Stimulated activated effector memory CD8-positive, alpha-beta T cell treated with anti-CD3 and anti-CD28 coated beads, Interleukin-12 subunit alpha, Interleukin-12 subunit beta, amount 100 ng/mL, for 72 hours (primary cell): ENCODE measurements around the gene IL1B.

Source experiments
- ATAC-seq: fragments of 150-1000 bp; cut with Tn5 transposase; 2 replicates; pipeline ENCODE4 v1.10.0; 2021
- DNase-seq, 2 donors: peaks; one replicate each; pipeline ENCODE4 v3.0.0; 2021 to 2022; ENCODE audit warnings: low spot score in 2 of 2
- H3K27ac Mint-ChIP-seq: one replicate; pipeline ENCODE4 v1.8.0; 2022; ENCODE audit warnings: mild to moderate bottlenecking, mixed read lengths
- H3K36me3 Mint-ChIP-seq: one replicate; pipeline ENCODE4 v1.8.0; 2022; ENCODE audit warnings: mild to moderate bottlenecking, mixed read lengths
- H3K4me1 Mint-ChIP-seq: one replicate; pipeline ENCODE4 v1.8.0; 2022; ENCODE audit warnings: mixed read lengths
- H3K4me3 Mint-ChIP-seq: one replicate; pipeline ENCODE4 v1.8.0; 2022; ENCODE audit warnings: mild to moderate bottlenecking, mixed read lengths
- H3K9me3 Mint-ChIP-seq: one replicate; pipeline ENCODE4 v1.8.0; 2022; ENCODE audit warnings: mixed read lengths

IL1B gene

DNA sequence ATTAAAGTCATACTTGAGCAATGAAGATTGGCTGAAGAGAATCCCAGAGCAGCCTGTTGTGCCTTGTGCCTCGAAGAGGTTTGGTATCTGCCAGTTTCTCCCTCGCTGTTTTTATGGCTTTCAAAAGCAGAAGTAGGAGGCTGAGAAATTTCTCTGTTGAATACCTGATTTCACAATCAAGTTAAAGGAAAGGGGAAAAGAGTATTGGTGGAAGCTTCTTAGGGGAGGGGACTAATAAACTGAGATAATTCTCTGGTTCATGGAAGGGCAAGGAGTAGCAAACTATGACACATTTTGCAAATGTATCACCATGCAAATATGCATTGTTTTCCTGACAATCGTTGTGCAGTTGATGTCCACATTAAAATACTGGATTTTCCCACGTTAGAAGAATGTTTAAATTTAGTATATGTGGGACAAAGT is at the start of gene IL1B:
TSS of gene IL1B (minus strand) at position 85 of the 423 bp plus-strand sequence. CDS start 550 bp downstream, outside the sequence.
- ATAC-seq = no peak
- Mint-ChIP-seq H3K4me1 (peaks cover 8% of the 10 kb centered on the region), H3K27ac (no peak within 1 kb of the TSS), H3K36me3 (no peaks in the 10 kb centered on the region), H3K4me3 (no peak within 1 kb of the TSS), H3K9me3 (no peaks in the 10 kb centered on the region)
- no peak for DNase-seq

- Mint-ChIP-seq H3K4me1 (peaks cover 22% of the 10 kb centered on the region), H3K27ac (no peak overlapping the region), H3K9me3 (no peaks in the 10 kb centered on the region), H3K36me3 (no peaks in the 10 kb centered on the region), H3K4me3 (no peak overlapping the region)
- ATAC-seq (no peak), DNase-seq (peak in 1 of 2 donors; percentile 23)
Observed at GRCh38 chr2:112886291-112886690, 49.7 kb upstream of the IL1B start.

GRCh38 chr2:112885506-112885902 is 48.9 kb upstream of the IL1B start:
- peaks cover 30% of the 10 kb centered on the region for H3K4me1 Mint-ChIP-seq
- ATAC-seq (no peak), DNase-seq (peak in 1 of 2 donors; percentile 23)
- H3K9me3 Mint-ChIP-seq = no peaks in the 10 kb centered on the region
- no peak overlapping the region for H3K4me3 Mint-ChIP-seq
- peak overlapping the region; percentile 60 for H3K27ac Mint-ChIP-seq
- H3K36me3 Mint-ChIP-seq = no peaks in the 10 kb centered on the region

DNA sequence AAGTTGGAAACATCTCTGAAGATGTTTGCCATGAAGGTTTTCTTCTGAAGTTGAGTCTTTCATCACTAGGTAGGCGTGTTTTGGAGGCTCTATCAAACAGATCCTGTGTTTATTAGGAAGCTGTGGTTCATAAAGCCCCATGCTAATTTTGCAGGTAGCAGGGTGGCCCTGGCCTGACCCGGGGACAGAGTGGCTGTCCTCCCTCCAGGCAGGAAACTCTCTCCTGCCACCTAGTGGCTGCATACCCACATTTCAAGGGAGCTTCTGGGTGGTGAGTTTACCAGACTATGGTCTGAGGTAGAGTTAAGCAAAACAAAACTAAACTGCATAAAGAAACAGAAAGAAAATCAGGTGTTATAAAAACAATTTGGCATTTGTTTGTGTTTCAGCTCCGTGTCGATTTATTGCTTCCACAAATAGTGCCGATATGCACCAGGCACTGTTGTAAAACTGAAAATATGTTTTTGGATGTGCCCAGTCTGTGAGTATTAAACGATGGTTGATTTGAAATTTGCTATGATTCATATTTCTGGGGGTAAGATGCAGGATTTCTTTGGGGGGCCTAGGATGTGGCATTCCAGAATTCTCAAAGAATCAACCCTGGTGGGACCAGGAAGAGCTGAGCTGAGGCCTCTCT is 48.4 kb upstream of the IL1B start:
- Mint-ChIP-seq H3K4me1 (peaks cover 36% of the 10 kb centered on the region), H3K9me3 (no peaks in the 10 kb centered on the region), H3K27ac (peak overlapping the region; percentile 60), H3K4me3 (no peak overlapping the region), H3K36me3 (no peaks in the 10 kb centered on the region)
- DNase-seq (peak; percentile 78 to 89), ATAC-seq (peak; percentile 76)

- Mint-ChIP-seq H3K36me3 (no peaks in the 10 kb centered on the region), H3K4me1 (peaks cover 39% of the 10 kb centered on the region), H3K9me3 (no peaks in the 10 kb centered on the region), H3K4me3 (no peak overlapping the region), H3K27ac (peak overlapping the region; percentile 37)
- no peak for ATAC-seq
- DNase-seq = no peak
Observed at GRCh38 chr2:112883669-112884068, 47.1 kb upstream of the IL1B start.

DNA sequence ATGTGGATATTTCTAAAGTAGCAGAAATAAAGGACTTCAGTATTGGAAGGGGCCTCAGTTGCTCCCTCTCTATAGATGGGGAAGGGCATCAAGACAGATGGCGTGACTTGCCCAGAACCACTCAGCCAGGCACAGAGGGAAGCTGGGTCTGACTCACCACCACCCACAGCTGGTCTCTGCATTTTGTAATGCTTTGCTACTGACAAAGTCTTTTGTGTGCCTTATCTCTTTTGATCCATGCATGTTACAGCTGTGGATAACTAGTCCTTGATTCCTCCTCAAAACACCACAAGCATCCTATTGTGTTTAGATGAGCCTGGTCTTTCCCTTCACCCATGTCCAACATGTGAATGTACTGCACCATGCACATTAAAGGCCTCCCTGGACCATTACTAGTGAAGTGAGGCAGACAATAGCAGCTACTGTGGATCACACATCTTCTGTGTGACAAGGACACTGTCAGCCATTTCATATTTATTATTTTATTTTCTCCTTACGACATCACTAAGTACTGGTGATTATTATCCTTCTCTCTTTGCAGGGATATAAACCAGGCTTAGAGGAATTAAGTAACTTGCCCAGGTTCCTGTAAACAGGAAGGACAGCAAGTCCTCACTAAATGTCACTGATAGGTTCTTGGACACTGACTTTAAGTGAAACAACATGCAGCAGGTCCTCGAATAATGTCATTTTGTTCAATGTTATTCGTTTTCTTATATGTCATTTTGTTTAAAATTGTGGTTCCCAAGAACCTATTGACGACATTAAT is 44.8 kb upstream of the IL1B start:
- no peaks in the 10 kb centered on the region for H3K9me3 Mint-ChIP-seq
- H3K4me1 Mint-ChIP-seq = peaks cover 39% of the 10 kb centered on the region
- no peaks in the 10 kb centered on the region for H3K36me3 Mint-ChIP-seq
- peak overlapping the region; percentile 44 for H3K4me3 Mint-ChIP-seq
- DNase-seq (no peak), ATAC-seq (peak; percentile 85)
- peak overlapping the region; percentile 84 for H3K27ac Mint-ChIP-seq

DNA sequence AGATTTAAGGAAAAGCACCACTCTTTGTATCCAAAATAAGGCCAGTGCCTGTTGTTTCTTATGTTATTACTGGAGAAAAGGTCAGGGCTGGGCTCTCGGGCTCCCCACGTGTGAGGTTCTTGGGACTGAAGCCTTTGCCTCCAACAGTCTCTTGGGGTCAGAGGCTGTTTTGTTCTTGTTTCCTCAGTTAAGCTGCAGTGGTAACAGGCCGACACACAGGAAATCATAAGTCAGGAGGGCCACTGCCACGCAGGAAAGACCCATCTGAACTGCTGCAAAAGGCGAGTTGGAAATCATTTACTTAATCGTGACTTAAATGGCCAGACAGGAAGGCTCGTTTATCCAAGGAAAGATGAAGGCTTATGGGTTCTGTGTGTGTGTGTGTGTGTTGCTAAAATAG is 44.1 kb upstream of the IL1B start:
- H3K9me3 Mint-ChIP-seq = no peaks in the 10 kb centered on the region
- peak overlapping the region; percentile 84 for H3K27ac Mint-ChIP-seq
- ATAC-seq (no peak), DNase-seq (no peak)
- H3K4me1 Mint-ChIP-seq = peaks cover 36% of the 10 kb centered on the region
- no peaks in the 10 kb centered on the region for H3K36me3 Mint-ChIP-seq
- peak overlapping the region; percentile 44 for H3K4me3 Mint-ChIP-seq

- peak overlapping the region; percentile 84 for H3K27ac Mint-ChIP-seq
- H3K36me3 Mint-ChIP-seq = no peaks in the 10 kb centered on the region
- peak overlapping the region; percentile 44 for H3K4me3 Mint-ChIP-seq
- DNase-seq (no peak), ATAC-seq (peak; percentile 76)
- no peaks in the 10 kb centered on the region for H3K9me3 Mint-ChIP-seq
- peaks cover 30% of the 10 kb centered on the region for H3K4me1 Mint-ChIP-seq
Observed at GRCh38 chr2:112880091-112880531, 43.5 kb upstream of the IL1B start.

- no peaks in the 10 kb centered on the region for H3K9me3 Mint-ChIP-seq
- peak overlapping the region; percentile 84 for H3K27ac Mint-ChIP-seq
- DNase-seq = no peak
- H3K36me3 Mint-ChIP-seq = no peaks in the 10 kb centered on the region
- H3K4me3 Mint-ChIP-seq = peak overlapping the region; percentile 44
- H3K4me1 Mint-ChIP-seq = peaks cover 24% of the 10 kb centered on the region
- no peak for ATAC-seq
Observed at GRCh38 chr2:112879491-112880041, 43.0 kb upstream of the IL1B start.

DNA sequence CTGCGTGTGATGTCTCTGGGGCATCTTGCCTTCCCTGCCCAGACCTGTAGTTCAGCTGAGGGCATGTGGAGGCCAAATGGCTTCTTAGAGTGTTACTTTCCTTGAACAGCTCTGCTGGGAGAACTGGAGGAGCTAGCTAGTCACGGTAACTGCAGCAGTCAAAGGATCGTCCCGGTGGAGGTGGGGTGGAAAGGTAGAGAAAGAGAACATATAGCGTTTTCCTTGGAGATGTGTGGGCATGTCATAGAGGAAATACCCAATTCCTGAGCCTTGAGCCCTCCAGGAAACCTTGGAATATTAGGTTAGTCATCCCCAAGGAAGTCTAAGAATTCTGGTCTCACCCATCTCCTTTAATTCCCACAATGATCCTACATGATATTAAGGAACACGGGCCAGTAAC is 40.8 kb upstream of the IL1B start:
- ATAC-seq = no peak
- H3K4me1 Mint-ChIP-seq = peaks cover 22% of the 10 kb centered on the region
- H3K4me3 Mint-ChIP-seq = no peak overlapping the region
- DNase-seq = no peak
- H3K27ac Mint-ChIP-seq = no peak overlapping the region
- no peaks in the 10 kb centered on the region for H3K36me3 Mint-ChIP-seq
- H3K9me3 Mint-ChIP-seq = no peaks in the 10 kb centered on the region

GRCh38 chr2:112876971-112877361 is 40.4 kb upstream of the IL1B start:
- DNase-seq (no peak), ATAC-seq (no peak)
- Mint-ChIP-seq H3K9me3 (no peaks in the 10 kb centered on the region), H3K36me3 (no peaks in the 10 kb centered on the region), H3K4me3 (no peak overlapping the region), H3K4me1 (peaks cover 22% of the 10 kb centered on the region), H3K27ac (no peak overlapping the region)

GRCh38 chr2:112876257-112876970 is 39.8 kb upstream of the IL1B start:
- Mint-ChIP-seq H3K36me3 (no peaks in the 10 kb centered on the region), H3K9me3 (no peaks in the 10 kb centered on the region), H3K4me3 (no peak overlapping the region), H3K27ac (no peak overlapping the region), H3K4me1 (peaks cover 18% of the 10 kb centered on the region)
- DNase-seq (no peak), ATAC-seq (no peak)

- no peaks in the 10 kb centered on the region for H3K4me1 Mint-ChIP-seq
- ATAC-seq = no peak
- peak in 1 of 2 donors; percentile 41 for DNase-seq
- H3K36me3 Mint-ChIP-seq = no peaks in the 10 kb centered on the region
- H3K27ac Mint-ChIP-seq = no peak overlapping the region
- H3K4me3 Mint-ChIP-seq = no peak overlapping the region
- no peaks in the 10 kb centered on the region for H3K9me3 Mint-ChIP-seq
Observed at GRCh38 chr2:112870841-112871835, 34.6 kb upstream of the IL1B start.

GRCh38 chr2:112869258-112869842 is 32.8 kb upstream of the IL1B start:
- Mint-ChIP-seq H3K4me3 (no peak overlapping the region), H3K9me3 (no peaks in the 10 kb centered on the region), H3K27ac (no peak overlapping the region), H3K4me1 (no peaks in the 10 kb centered on the region), H3K36me3 (no peaks in the 10 kb centered on the region)
- DNase-seq (peak in 1 of 2 donors; percentile 15), ATAC-seq (peak; percentile 45)
